T1000 (cell line): ENCODE measurements around the gene IFIT1.
"Not testable (repeated sequence)": the region's sequence is repeated elsewhere in the genome, so short reads cannot be mapped to it uniquely, and the experiment has no call there.

Experiments used
- DNase-seq: peaks from one replicate; lab custom pipeline; 2025; ENCODE audit warnings: mixed read lengths; lab: John Stamatoyannopoulos, UW

The IFIT1 gene

GRCh38 chr10:89440226-89441009 is 48.0 kb downstream of the IFIT1 start:
- DNase-seq = no peak

GRCh38 chr10:89442289-89442688 is 49.9 kb downstream of the IFIT1 start:
- no peak for DNase-seq

- DNase-seq = not testable (repeated sequence)
These were observed 52.4 kb downstream of the IFIT1 start for GRCh38 chr10:89444819-89445218.

- DNase-seq = no peak
These were observed 58.5 kb downstream of the IFIT1 start for GRCh38 chr10:89450901-89451300.

GRCh38 chr10:89452193-89452592 is 59.8 kb downstream of the IFIT1 start:
- no peak for DNase-seq

- DNase-seq = no peak
These were observed 62.3 kb downstream of the IFIT1 start for GRCh38 chr10:89454561-89455347.
